ENCODE measurements around the gene EPHB6. TPM values are rescaled to one million over a fixed set of nuclear protein-coding genes. Genes with fewer than 3 reads are reported as not detected.
A peak's percentile ranks its signal among the peaks of the same experiment; 100 is the strongest.

The EPHB6 gene
- total RNA-seq, 5 donors from 2014 or later (not counting 1 experiment from before 2014, with no cell fraction given) = 37.2 to 76.2 (median 62.3) TPM

DNA sequence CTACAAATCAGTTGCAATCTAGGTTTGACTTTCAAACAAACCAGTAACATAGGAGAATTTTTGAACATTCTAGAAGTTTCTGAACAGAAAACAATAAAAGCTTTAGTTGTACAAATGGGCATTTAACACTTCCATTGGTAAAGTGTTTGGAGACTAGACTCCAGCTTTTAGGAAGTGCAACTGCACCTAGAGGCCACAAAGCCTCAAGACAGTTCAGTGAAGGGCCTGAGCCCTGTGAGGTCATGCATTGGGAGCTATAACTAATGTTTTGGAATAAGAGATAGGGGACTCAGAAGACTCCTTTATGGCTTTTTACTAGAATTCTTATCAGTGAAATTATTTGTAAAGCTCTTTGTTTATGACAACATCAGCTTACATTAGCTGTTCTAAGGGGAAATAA, 3.0 kb upstream of the EPHB6 start:
- Mint-ChIP-seq H3K9me3 (no peaks in the 10 kb centered on the region), H3K4me3 (no peak overlapping the region), H3K27me3 (peaks cover 4 to 13% of the 10 kb centered on the region in 2 donors), H3K27ac (no peak overlapping the region), H3K36me3 (no peaks in the 10 kb centered on the region), H3K4me1 (peaks cover 19 to 25% (median 20%) of the 10 kb centered on the region in 3 donors)
- Histone ChIP-seq H3K4me3 (ENCODE audit: control insufficient read depth in 1 of 2, extremely low read depth in 1 of 2, low read length in 1 of 2) (no peak overlapping the region), H3K36me3 (ENCODE audit: control insufficient read depth in 2 of 2, extremely low read depth in 1 of 2, insufficient read depth in 1 of 2, low read length in 1 of 2) (no peaks in the 10 kb centered on the region), H3K27me3 (replicated peaks in 1 of 2; ENCODE audit: control insufficient read depth in 2 of 2, extremely low read depth in 1 of 2, insufficient read depth in 2 of 2, low read length in 1 of 2) (no peaks in the 10 kb centered on the region), H3K27ac (ENCODE audit: low read length) (no peak overlapping the region), H3K4me1 (ENCODE audit: control insufficient read depth in 1 of 2, extremely low read depth in 1 of 2, insufficient read depth in 2 of 2, low read length in 2 of 2) (peaks cover 16 to 19% of the 10 kb centered on the region in 2 experiments), H3K9me3 (no peaks in the 10 kb centered on the region)
- ChIA-PET CTCF (interaction anchor here in 1 of 2 donors (1.5 kb wide), 1 partner anchor 40 kb away, joined by 5 read pairs; no protein-coding TSS in a partner anchor), POLR2A (no interaction called here)
- ATAC-seq (replicated peaks in 1 of 4) (no peak), DNase-seq (no peak)

DNA sequence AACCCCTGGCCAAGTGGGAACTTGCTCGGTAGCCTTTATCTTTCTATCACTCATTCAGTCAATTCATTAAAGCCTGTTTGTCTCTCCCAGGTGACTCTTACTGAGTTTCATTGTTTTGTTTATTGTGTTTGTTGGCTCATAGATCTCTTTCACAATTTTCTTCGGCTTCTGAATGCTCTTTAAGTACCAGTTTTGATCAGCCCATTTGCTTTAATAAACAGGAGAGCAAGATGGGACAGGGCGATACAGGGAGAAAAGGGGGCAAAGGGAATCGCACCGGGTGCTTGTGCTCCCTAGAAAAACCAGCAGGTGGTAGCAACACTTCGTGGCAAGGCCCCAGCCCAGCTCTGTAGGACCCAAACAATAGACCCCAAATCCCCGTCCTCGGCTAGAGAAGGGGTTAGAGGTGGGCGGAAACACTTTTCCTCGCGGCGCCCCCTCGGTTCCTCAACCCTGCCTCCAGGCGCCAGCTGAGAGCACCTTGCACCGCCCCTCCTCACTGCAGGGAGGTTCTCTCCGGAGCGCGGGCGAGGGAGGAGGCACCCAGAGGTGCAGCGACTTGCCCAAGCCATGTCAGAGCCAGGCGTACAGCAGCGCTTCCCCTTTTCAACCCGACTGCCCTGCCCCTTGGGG, 1.0 kb upstream of the EPHB6 start:
- no peaks in the 10 kb centered on the region for H3K9me3 Mint-ChIP-seq
- no peaks in the 10 kb centered on the region for H3K9me3 ChIP-seq
- DNase-seq = peak; percentile 28 to 75 (median 56)

DNA sequence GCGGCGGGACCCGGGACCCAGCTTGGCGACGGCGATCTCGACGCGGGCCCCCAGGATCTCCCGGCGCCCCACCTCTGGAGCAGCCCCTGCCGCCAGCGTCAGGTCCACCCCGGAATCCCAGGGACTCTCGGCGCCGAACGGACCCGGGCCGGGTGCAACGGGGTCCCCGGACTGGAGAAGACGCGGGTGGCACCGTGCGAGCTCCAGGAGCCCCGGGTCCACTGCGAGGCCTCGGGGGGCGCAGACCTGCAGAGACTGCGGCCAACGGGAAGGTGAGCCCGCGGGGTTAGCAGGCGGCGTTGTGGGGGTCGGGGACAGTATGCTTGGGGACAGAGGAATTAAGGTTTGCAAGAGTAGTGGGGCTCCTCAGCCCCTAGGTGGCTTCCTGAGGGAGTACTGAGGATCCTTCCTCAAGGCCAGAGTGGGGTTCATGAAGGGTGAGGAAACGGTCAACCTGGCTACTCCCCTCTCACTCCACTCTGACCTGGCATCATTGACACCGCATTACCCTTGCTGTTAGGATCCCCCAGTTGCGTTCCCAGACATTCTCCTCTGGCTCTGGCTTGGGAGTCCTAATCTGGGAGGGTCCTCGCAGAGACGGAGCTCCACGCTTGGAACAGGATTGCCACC, 353 bp downstream of the EPHB6 start:
- Histone ChIP-seq H3K27me3 (replicated peaks in 1 of 2; ENCODE audit: control insufficient read depth in 2 of 2, extremely low read depth in 1 of 2, insufficient read depth in 2 of 2, low read length in 1 of 2) (no peaks in the 10 kb centered on the region), H3K9me3 (no peaks in the 10 kb centered on the region), H3K4me1 (ENCODE audit: control insufficient read depth in 1 of 2, extremely low read depth in 1 of 2, insufficient read depth in 2 of 2, low read length in 2 of 2) (peaks cover 19 to 20% of the 10 kb centered on the region in 2 experiments), H3K36me3 (ENCODE audit: control insufficient read depth in 2 of 2, extremely low read depth in 1 of 2, insufficient read depth in 1 of 2, low read length in 1 of 2) (no peaks in the 10 kb centered on the region), H3K4me3 (ENCODE audit: control insufficient read depth in 1 of 2, extremely low read depth in 1 of 2, low read length in 1 of 2) (peak overlapping the region; percentile 62 to 71), H3K27ac (ENCODE audit: low read length) (peak overlapping the region; percentile 3)
- peak overlapping the region; percentile 44 to 63 for H3K27ac Mint-ChIP-seq
- WGBS (ENCODE audit: insufficient coverage) = 10% methylated on average over 32 of the region's 43 CpGs
- H3K4me3 Mint-ChIP-seq = peak overlapping the region; percentile 78 to 98 (median 81)
- no peaks in the 10 kb centered on the region for H3K27me3 Mint-ChIP-seq
- CTCF ChIA-PET = interaction anchor here (0.6 to 0.7 kb wide), 2 partner anchors 20 to 360 kb away, joined by 3 read pairs; no protein-coding TSS in a partner anchor
- DNase-seq (peak in 2 of 35 experiments; percentile 16 to 21), ATAC-seq (replicated peaks in 1 of 4) (no peak)
- POLR2A ChIA-PET = no interaction called here
- no peaks in the 10 kb centered on the region for H3K36me3 Mint-ChIP-seq
- H3K9me3 Mint-ChIP-seq = no peaks in the 10 kb centered on the region
- peaks cover 24 to 35% (median 31%) of the 10 kb centered on the region in 3 donors for H3K4me1 Mint-ChIP-seq

More for the DNA sequence above, 1.0 kb upstream of the EPHB6 start:
- peaks cover 24 to 30% (median 28%) of the 10 kb centered on the region in 3 donors for H3K4me1 Mint-ChIP-seq
- peak overlapping the region; percentile 91 to 98 (median 94) for H3K4me3 Mint-ChIP-seq
- peaks cover 0 to 6% of the 10 kb centered on the region in 2 donors for H3K27me3 Mint-ChIP-seq
- ChIA-PET CTCF (interaction anchor here (0.6 to 1.2 kb wide), 6 partner anchors 29 to 361 kb away, joined by 3 to 4 read pairs (median 3); no protein-coding TSS in a partner anchor), POLR2A (no interaction called here)
- no peaks in the 10 kb centered on the region for H3K36me3 ChIP-seq (ENCODE audit: control insufficient read depth in 2 of 2, extremely low read depth in 1 of 2, insufficient read depth in 1 of 2, low read length in 1 of 2)
- peak overlapping the region; percentile 70 to 85 for H3K27ac Mint-ChIP-seq
- 0% methylated on average over 11 of the region's 23 CpGs for WGBS (ENCODE audit: insufficient coverage)
- no peaks in the 10 kb centered on the region for H3K36me3 Mint-ChIP-seq
- peak overlapping the region; percentile 71 to 91 for H3K4me3 ChIP-seq (ENCODE audit: control insufficient read depth in 1 of 2, extremely low read depth in 1 of 2, low read length in 1 of 2)
- H3K4me1 ChIP-seq (ENCODE audit: control insufficient read depth in 1 of 2, extremely low read depth in 1 of 2, insufficient read depth in 2 of 2, low read length in 2 of 2) = peaks cover 19 to 20% of the 10 kb centered on the region in 2 experiments
- H3K27me3 ChIP-seq (replicated peaks in 1 of 2; ENCODE audit: control insufficient read depth in 2 of 2, extremely low read depth in 1 of 2, insufficient read depth in 2 of 2, low read length in 1 of 2) = no peaks in the 10 kb centered on the region
- ATAC-seq (replicated peaks in 1 of 4) = peak; percentile 80 to 83 (median 82)
- peak overlapping the region; percentile 22 for H3K27ac ChIP-seq (ENCODE audit: low read length)

DNA sequence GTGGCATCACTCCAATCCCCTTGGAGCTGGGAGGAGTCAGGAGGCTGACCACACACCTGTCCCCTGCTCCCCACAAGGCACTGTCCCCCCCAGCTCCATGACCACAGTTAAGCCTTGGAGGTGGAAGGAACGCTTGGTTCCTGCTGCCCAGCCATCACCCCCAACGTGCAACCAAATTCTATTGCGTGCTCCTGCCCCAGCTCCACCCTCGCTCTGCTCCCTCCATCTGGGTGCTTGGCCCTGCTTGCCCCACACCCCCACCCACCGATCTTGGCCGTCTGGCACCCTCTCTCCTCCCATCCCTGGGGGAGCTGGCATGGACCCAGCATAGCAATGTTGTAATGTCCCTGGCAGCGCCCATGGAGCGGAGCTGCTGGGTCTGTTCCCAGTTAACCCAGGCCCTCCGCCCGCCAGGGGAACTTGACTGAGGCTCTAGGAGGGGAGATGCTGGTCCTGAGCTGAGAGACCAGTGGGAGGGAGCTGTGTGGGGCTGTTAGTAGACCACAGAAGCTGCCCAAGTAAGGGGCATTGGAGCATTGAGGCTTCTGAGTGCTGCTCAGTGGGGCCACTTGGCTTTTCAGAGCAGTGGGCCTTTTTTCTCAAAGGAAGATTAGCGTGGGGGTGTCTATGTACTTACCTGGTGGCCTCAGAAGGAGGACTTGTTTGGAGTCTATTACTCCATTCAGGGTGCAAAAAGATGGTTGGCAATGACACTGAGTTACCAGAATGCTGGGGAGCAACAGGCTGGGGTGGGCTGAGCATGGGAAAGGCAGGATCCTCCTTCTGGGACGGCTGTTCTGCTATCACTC, 1.1 kb downstream of the EPHB6 start:
- Histone ChIP-seq H3K36me3 (ENCODE audit: control insufficient read depth in 2 of 2, extremely low read depth in 1 of 2, insufficient read depth in 1 of 2, low read length in 1 of 2) (no peaks in the 10 kb centered on the region), H3K4me3 (ENCODE audit: control insufficient read depth in 1 of 2, extremely low read depth in 1 of 2, low read length in 1 of 2) (peak overlapping the region; percentile 62 to 71), H3K27me3 (replicated peaks in 1 of 2; ENCODE audit: control insufficient read depth in 2 of 2, extremely low read depth in 1 of 2, insufficient read depth in 2 of 2, low read length in 1 of 2) (no peaks in the 10 kb centered on the region), H3K27ac (ENCODE audit: low read length) (peak overlapping the region; percentile 3), H3K9me3 (no peaks in the 10 kb centered on the region), H3K4me1 (ENCODE audit: control insufficient read depth in 1 of 2, extremely low read depth in 1 of 2, insufficient read depth in 2 of 2, low read length in 2 of 2) (peaks cover 14 to 19% of the 10 kb centered on the region in 2 experiments)
- Mint-ChIP-seq H3K4me3 (peak overlapping the region; percentile 78 to 81 (median 81)), H3K9me3 (no peaks in the 10 kb centered on the region), H3K27me3 (no peaks in the 10 kb centered on the region), H3K4me1 (peaks cover 24 to 33% (median 31%) of the 10 kb centered on the region in 3 donors), H3K36me3 (no peaks in the 10 kb centered on the region), H3K27ac (peak overlapping the region; percentile 63 to 81)
- WGBS (ENCODE audit: insufficient coverage) = 84% methylated on average over 8 of the region's 12 CpGs
- ChIA-PET POLR2A (no interaction called here), CTCF (interaction anchor here (0.6 to 0.7 kb wide), 2 partner anchors 20 to 360 kb away, joined by 3 read pairs; no protein-coding TSS in a partner anchor)
- DNase-seq (no peak), ATAC-seq (replicated peaks in 1 of 4) (no peak)

DNA sequence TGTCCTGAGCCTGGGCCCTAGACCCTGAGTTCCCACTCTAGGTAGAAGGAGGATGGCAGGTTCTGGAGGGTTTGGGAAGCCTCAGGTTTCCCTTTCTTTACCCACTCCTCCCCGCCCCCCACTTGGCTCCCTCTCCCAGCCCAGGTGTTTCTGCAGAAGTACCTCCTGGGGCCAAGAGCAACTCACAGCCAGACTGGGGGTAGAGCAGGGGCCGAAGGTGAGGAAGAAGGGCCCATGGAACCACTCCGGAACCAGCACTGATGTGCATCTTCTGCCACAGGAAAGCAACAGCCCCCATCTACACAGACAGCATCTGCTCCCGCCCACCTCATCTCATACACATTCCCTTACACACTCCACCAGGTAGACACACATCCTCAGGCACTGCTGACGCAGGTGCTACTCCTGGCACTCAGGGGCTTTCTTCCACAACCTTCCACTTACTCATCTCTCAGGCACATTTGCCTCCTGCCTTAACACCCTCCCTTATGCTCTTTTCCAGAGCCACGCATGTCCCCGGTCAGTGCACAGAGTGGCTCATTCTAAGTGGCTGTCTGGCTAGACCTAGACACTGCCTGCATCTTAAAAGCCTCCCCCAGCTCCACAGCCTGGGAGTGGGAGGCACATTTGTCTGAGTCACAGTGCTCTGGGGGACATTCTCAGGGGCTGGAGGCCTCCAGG, 1.8 kb downstream of the EPHB6 start:
- 76% methylated on average over 5 of the region's 7 CpGs for WGBS (ENCODE audit: insufficient coverage)
- no peak for ATAC-seq (replicated peaks in 1 of 4)
- peaks cover 10 to 19% of the 10 kb centered on the region in 2 experiments for H3K4me1 ChIP-seq (ENCODE audit: control insufficient read depth in 1 of 2, extremely low read depth in 1 of 2, insufficient read depth in 2 of 2, low read length in 2 of 2)
- Mint-ChIP-seq H3K4me1 (peaks cover 24 to 33% (median 31%) of the 10 kb centered on the region in 3 donors), H3K27ac (peak overlapping the region; percentile 63 to 81), H3K27me3 (no peaks in the 10 kb centered on the region), H3K9me3 (no peaks in the 10 kb centered on the region), H3K36me3 (no peaks in the 10 kb centered on the region), H3K4me3 (peak overlapping the region; percentile 78 to 81 (median 81))
- H3K36me3 ChIP-seq (ENCODE audit: control insufficient read depth in 2 of 2, extremely low read depth in 1 of 2, insufficient read depth in 1 of 2, low read length in 1 of 2) = no peaks in the 10 kb centered on the region
- H3K27me3 ChIP-seq (replicated peaks in 1 of 2; ENCODE audit: control insufficient read depth in 2 of 2, extremely low read depth in 1 of 2, insufficient read depth in 2 of 2, low read length in 1 of 2) = no peaks in the 10 kb centered on the region
- DNase-seq = peak in 1 of 35 experiments; percentile 8
- H3K4me3 ChIP-seq (ENCODE audit: control insufficient read depth in 1 of 2, extremely low read depth in 1 of 2, low read length in 1 of 2) = peak overlapping the region; percentile 29 to 71
- H3K27ac ChIP-seq (ENCODE audit: low read length) = no peak overlapping the region
- POLR2A ChIA-PET = no interaction called here
- H3K9me3 ChIP-seq = no peaks in the 10 kb centered on the region
- CTCF ChIA-PET = no interaction called here
